GM12864 (cell line): ENCODE results near the gene MALAT1.

Experiments used
- DNase-seq: peaks from one replicate; pipeline ENCODE4 v3.0.0-alpha.2; 2011; ENCODE audit warnings: low read depth
- H3K4me3 ChIP-seq: 2 replicates; pipeline ENCODE4 v1.5.1; 2011; ENCODE audit warnings: mild to moderate bottlenecking, low read depth, low read length, control low read depth
- CTCF ChIP-seq: IDR thresholded peaks from 2 replicates; pipeline ENCODE4 v1.5.1; 2011; ENCODE audit warnings: low read depth, mild to moderate bottlenecking, moderate library complexity, low read length, control low read depth, inconsistent platforms; ENCODE audit errors: missing control alignments

The MALAT1 gene

GRCh38 chr11:65538232-65538914 is 39.5 kb downstream of the MALAT1 start:
- no peak for TF ChIP-seq CTCF
- no peak for DNase-seq
- no peak overlapping the region for H3K4me3 ChIP-seq

DNA sequence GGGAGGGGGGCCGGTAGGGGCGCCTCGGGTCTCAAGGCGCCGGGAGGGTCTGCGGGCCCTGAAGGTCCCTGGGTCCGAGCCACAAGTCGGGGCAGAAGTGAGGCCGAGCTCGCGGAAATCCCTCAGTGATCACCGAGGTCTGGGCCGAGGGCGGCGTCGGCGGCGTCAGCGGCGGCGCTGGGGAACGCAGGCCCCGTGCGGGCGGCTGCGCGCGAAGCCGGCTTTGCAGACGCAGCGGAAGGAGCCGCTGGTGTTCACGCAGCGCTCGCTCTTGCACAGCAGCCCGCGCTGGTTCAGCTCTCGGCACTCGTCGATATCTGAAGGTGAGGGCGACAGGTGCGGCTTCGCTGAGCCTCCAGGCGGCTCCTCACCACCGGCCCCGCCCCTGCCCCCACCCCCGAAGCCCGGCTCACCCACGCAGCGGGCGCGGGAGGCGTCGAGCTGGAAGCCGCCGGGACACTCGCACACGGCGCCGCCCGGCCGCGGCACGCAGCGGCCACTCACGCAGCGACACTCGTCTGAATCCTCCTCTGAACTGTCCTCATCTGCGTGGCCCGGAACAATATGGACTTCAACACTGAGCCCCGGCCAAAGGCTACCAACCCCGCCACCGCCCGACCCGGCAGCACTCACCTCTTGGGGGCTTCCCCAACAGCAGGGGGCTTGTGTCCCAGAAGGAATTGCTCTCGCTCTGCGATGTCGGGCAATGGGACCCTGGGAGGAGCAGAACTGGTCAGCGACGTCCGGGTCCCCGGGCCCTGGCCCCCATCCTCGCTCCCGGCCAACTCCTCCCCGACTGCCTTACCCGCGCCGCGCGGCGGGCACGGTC is 40.3 kb downstream of the MALAT1 start:
- no peak for TF ChIP-seq CTCF
- H3K4me3 ChIP-seq = no peak overlapping the region
- no peak for DNase-seq

DNA sequence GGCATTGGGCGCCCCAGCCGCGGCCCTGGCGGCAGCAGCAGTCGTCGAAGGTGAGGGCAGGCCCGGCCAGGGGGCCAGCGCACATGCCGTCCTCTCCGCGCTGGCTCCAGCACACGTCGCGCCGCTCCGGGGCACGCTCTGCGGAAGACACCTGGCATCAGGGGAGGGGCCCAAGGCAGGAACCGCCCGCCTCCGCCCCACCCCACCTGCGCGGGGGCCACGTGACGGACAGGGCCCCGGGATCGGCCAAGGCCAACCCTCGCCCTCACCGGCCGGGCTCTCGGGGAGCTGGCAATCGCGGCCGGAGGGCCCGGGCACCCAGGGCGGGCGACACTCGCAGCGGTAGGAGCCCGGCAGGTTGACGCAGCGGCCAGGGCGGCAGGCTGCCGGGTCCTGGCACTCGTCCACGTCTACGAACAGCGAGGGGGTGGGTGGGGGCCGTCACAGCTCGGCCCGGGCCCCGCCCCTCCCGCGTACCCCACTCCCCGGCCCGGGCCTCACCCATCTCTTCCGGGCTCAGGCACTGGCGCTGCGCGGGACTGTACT is 41.0 kb downstream of the MALAT1 start:
- H3K4me3 ChIP-seq = peak overlapping the region; percentile 72
- TF ChIP-seq CTCF = no peak
- no peak for DNase-seq

GRCh38 chr11:65540290-65541092 is 41.6 kb downstream of the MALAT1 start:
- peak; percentile 44 for DNase-seq
- H3K4me3 ChIP-seq = peak overlapping the region; percentile 72
- TF ChIP-seq CTCF = peak; percentile 77

DNA sequence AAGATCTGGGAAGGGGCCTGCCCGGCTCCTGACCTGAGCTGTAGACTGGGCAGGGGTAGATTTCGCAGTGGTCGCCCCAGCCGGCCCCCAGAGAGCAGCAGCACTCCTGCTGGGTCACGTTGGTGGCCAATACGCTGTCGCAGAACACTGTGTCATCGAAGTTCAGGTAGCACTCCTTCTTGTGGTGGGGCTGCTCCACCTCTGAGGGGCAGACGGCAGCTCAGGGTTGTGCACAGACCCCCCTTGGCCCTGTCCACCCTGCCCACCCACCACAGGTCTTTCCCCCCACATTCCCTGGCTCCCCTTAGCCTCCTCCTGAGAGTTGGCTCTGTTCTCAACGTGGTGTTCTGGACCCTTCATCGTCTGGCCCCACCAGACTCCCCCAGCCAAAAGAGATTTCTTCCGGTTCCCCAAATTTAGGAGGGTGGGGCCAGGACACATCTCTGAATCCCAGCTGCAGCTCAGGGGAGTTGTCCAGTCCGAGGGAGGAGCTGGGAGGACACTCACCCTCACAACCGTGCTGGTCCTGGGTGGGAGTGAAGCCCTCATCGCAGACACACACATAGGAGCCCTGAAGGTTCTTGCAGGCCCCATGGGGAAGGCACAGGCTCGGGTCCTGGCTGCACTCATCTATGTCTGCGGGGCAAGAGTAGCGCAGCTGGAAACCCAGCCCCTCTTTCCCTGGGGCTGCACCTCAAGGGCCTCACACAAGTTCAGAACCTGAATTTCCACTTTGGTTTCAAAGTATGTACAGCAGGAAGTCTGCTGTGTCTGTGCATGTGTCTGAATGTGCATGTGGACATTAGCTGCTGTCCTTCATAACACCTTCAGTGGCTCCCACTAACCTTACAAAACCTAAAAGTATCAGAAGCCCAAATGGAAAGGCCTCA is 42.5 kb downstream of the MALAT1 start:
- DNase-seq = no peak
- H3K4me3 ChIP-seq = peak overlapping the region; percentile 72
- TF ChIP-seq CTCF = no peak
